Neural cell (in vitro differentiated cells): ENCODE results near the gene TNC. TPM values are rescaled to one million over a fixed set of nuclear protein-coding genes. Genes with fewer than 3 reads are reported as not detected.

ENCODE experiments used
- H2AFZ ChIP-seq: fragments of 200-600, 300-800 bp; sonication (generic), shearing (Covaris generic); 2 replicates; pipeline ENCODE4 v1.6.0; 2014; ENCODE audit warnings: low read depth, mild to moderate bottlenecking, antibody characterized with exemption, low read length, moderate library complexity
- H3F3A ChIP-seq: fragments of 200-600 bp; shearing (Covaris generic); 2 replicates; pipeline ENCODE4 v1.6.1; 2016; ENCODE audit warnings: mild to moderate bottlenecking, moderate library complexity, mixed read lengths, antibody characterized with exemption, low read length; ENCODE audit not compliant: insufficient read depth, poor library complexity, severe bottlenecking
- H3K27ac ChIP-seq: fragments of 200-600, 300-800 bp; sonication (generic), shearing (Covaris generic); 2 replicates; pipeline ENCODE4 v1.5.1; 2014; ENCODE audit warnings: mild to moderate bottlenecking, low read length, moderate library complexity
- H3K27me3 ChIP-seq: fragments of 300-800, 200-600 bp; sonication (generic), shearing (Covaris generic); 2 replicates; pipeline ENCODE4 v1.6.0; 2014; ENCODE audit warnings: mild to moderate bottlenecking, low read depth, low read length, moderate library complexity; ENCODE audit not compliant: insufficient read depth
- H3K36me3 ChIP-seq: fragments of 300-800, 200-600 bp; sonication (generic), shearing (Covaris generic); 2 replicates; pipeline ENCODE4 v1.5.1; 2014; ENCODE audit warnings: mild to moderate bottlenecking, antibody characterized with exemption, low read length, moderate library complexity; ENCODE audit not compliant: insufficient read depth
- H3K4me2 ChIP-seq: fragments of 300-800, 200-600 bp; sonication (generic), shearing (Covaris generic); 2 replicates; pipeline ENCODE4 v1.6.0; 2014; ENCODE audit warnings: mild to moderate bottlenecking, low read length
- H3K4me3 ChIP-seq: fragments of 300-800, 200-600 bp; sonication (generic), shearing (Covaris generic); 2 replicates; pipeline ENCODE4 v1.5.1; 2014; ENCODE audit warnings: mild to moderate bottlenecking, low read length, moderate library complexity
- H3K79me2 ChIP-seq: fragments of 200-600 bp; shearing (Covaris generic); replicated peaks from 2 replicates; pipeline ENCODE4 v1.6.0; 2014; ENCODE audit warnings: mild to moderate bottlenecking, low read length, moderate library complexity; ENCODE audit not compliant: insufficient read depth
- H3K9ac ChIP-seq: fragments of 300-800, 200-600 bp; sonication (generic), shearing (Covaris generic); 2 replicates; pipeline ENCODE4 v1.6.1; 2016; ENCODE audit warnings: mild to moderate bottlenecking, low read length, mixed read lengths
- H3K9me2 ChIP-seq: fragments of 200-600 bp; shearing (Covaris generic); 2 replicates; pipeline ENCODE4 v1.6.1; 2016; ENCODE audit warnings: mild to moderate bottlenecking, low read length, mixed read lengths; ENCODE audit not compliant: insufficient read depth
- H3K9me3 ChIP-seq: fragments of 200-600, 300-800 bp; sonication (generic), shearing (Covaris generic); 2 replicates; pipeline ENCODE4 v1.6.1; 2016; ENCODE audit warnings: mild to moderate bottlenecking, mixed run types, low read length, moderate library complexity, mixed read lengths
- H4K20me1 ChIP-seq: fragments of 200-600 bp; shearing (Covaris generic); 2 replicates; pipeline ENCODE4 v1.6.1; 2016; ENCODE audit warnings: mild to moderate bottlenecking, mixed run types; ENCODE audit not compliant: insufficient read depth
- CTCF ChIP-seq: fragments of 450-650 bp; IDR thresholded peaks from 2 replicates; pipeline ENCODE4 v1.5.1; 2014; ENCODE audit warnings: antibody characterized with exemption, mild to moderate bottlenecking, moderate library complexity; ENCODE audit not compliant: poor library complexity, severe bottlenecking
- EP300 ChIP-seq: fragments of 450-650 bp; conservative IDR thresholded peaks from 2 replicates; pipeline ENCODE4 v1.6.1; 2014; ENCODE audit warnings: antibody characterized with exemption, mild to moderate bottlenecking, moderate library complexity; ENCODE audit not compliant: poor library complexity, severe bottlenecking
- EZH2 ChIP-seq: fragments of 200-600, 300-800 bp; shearing (Covaris generic), sonication (generic); IDR thresholded peaks from 2 replicates; pipeline ENCODE4 v1.6.1; 2014; ENCODE audit warnings: antibody characterized with exemption, low read length, borderline replicate concordance, mild to moderate bottlenecking; ENCODE audit not compliant: insufficient read depth, poor library complexity, severe bottlenecking
- MXI1 ChIP-seq: fragments of 450-650 bp; conservative IDR thresholded peaks from 2 replicates; pipeline ENCODE4 v1.6.1; 2014; ENCODE audit warnings: antibody characterized with exemption, mild to moderate bottlenecking; ENCODE audit not compliant: poor library complexity, severe bottlenecking
- POLR2AphosphoS5 ChIP-seq: IDR thresholded peaks from 2 replicates; pipeline ENCODE4 v1.6.1; 2012
- RAD21 ChIP-seq: fragments of 450-650 bp; conservative IDR thresholded peaks from 2 replicates; pipeline ENCODE4 v1.6.1; 2014; ENCODE audit warnings: antibody characterized with exemption, mild to moderate bottlenecking, moderate library complexity
- REST ChIP-seq: IDR thresholded peaks from 2 replicates; pipeline ENCODE4 v1.6.1; 2012; ENCODE audit warnings: borderline replicate concordance
- SMC3 ChIP-seq: fragments of 450-650 bp; conservative IDR thresholded peaks from 2 replicates; pipeline ENCODE4 v1.6.1; 2014; ENCODE audit warnings: antibody characterized with exemption, mild to moderate bottlenecking, moderate library complexity; ENCODE audit not compliant: poor library complexity
- TAF1 ChIP-seq: IDR thresholded peaks from 2 replicates; pipeline ENCODE4 v1.6.1; 2012; ENCODE audit warnings: low read depth
- polyA plus RNA-seq: library from polyadenylated mRNA; depleted of rRNA; stranded (reverse); fragments of >200 nt; gene quantifications from 2 replicates; pipeline ENCODE4 v1.2.3, GENCODE V29; 2014

The TNC gene
- polyA plus RNA-seq, 1 donor from 2014 or later: 2.1 TPM

- H3K36me3 ChIP-seq: no peaks in the 10 kb centered on the region
- H3K27ac ChIP-seq: no peak overlapping the region
- no peak overlapping the region for H3K4me3 ChIP-seq
- no peaks in the 10 kb centered on the region for H3F3A ChIP-seq
- H3K79me2 ChIP-seq: no peaks in the 10 kb centered on the region
- H3K27me3 ChIP-seq: no peaks in the 10 kb centered on the region
- no peaks in the 10 kb centered on the region for H3K9me3 ChIP-seq
- no peak overlapping the region for H2AFZ ChIP-seq
- no peaks in the 10 kb centered on the region for H4K20me1 ChIP-seq
- TF ChIP-seq TAF1 (no peak), CTCF (no peak), SMC3 (no peak), MXI1 (no peak), POLR2AphosphoS5 (no peak), REST (no peak), RAD21 (no peak), EP300 (no peak), EZH2 (no peak)
- H3K4me2 ChIP-seq: no peak overlapping the region
- H3K9ac ChIP-seq: no peak overlapping the region
- H3K9me2 ChIP-seq: no peaks in the 10 kb centered on the region
Measured at GRCh38 chr9:115143689-115144088, 25.7 kb upstream of the TNC start.

GRCh38 chr9:115142517-115143270, 24.7 kb upstream of the TNC start:
- Histone ChIP-seq H3K36me3 (no peaks in the 10 kb centered on the region), H3K9ac (no peak overlapping the region), H3K27ac (no peak overlapping the region), H3K9me2 (no peaks in the 10 kb centered on the region), H3K79me2 (no peaks in the 10 kb centered on the region), H3F3A (no peaks in the 10 kb centered on the region), H3K27me3 (no peaks in the 10 kb centered on the region), H3K9me3 (no peaks in the 10 kb centered on the region), H3K4me2 (no peak overlapping the region), H2AFZ (no peak overlapping the region), H4K20me1 (no peaks in the 10 kb centered on the region), H3K4me3 (no peak overlapping the region)
- TF ChIP-seq TAF1: no peak
